HEK293 (cell line): ENCODE results near the gene PTPN9.

Experiments used
- CTCF ChIA-PET: fragments of 350-600 bp; formaldehyde crosslinking; extraction: SDS; loops from one replicate; lab custom pipeline; 2021; ENCODE audit warnings: antibody characterized with exemption; lab: Yijun Ruan, JAX
- POLR2A ChIA-PET: fragments of 300-600 bp; formaldehyde crosslinking; extraction: SDS; loops from one replicate; lab custom pipeline; 2020; ENCODE audit warnings: antibody characterized with exemption, inconsistent platforms; lab: Yijun Ruan, JAX
- H3K27ac ChIP-seq: fragments of 200-500 bp; sonication (Bioruptor generic); 2 replicates; pipeline ENCODE4 v1.5.1; 2014; ENCODE audit warnings: low read depth, low read length, control low read depth, inconsistent platforms; ENCODE audit errors: extremely low read depth
- H3K36me3 ChIP-seq, 2 experiments: fragments of 200-500 bp in 1 of 2; sonication (Bioruptor generic) in 1 of 2; 1 replicate in 1 of 2; 2 replicates in 1 of 2; pipeline ENCODE4 v1.5.1; 2014 to 2017; ENCODE audit warnings: inconsistent platforms in 2 of 2, low read length in 2 of 2; ENCODE audit not compliant: control insufficient read depth in 2 of 2, insufficient read depth in 1 of 2
- H3K4me1 ChIP-seq: fragments of 200-500 bp; sonication (Bioruptor generic); 2 replicates; pipeline ENCODE4 v1.5.1; 2014; ENCODE audit warnings: mild to moderate bottlenecking, low read length, inconsistent platforms; ENCODE audit not compliant: control insufficient read depth, insufficient read depth
- H3K4me3 ChIP-seq: 2 replicates; pipeline ENCODE4 v1.5.1; 2011; ENCODE audit warnings: low read depth, mild to moderate bottlenecking, control low read depth, low read length, moderate library complexity
- H3K9me3 ChIP-seq: fragments of 200-500 bp; sonication (Bioruptor generic); 2 replicates; pipeline ENCODE4 v1.5.1; 2014; ENCODE audit warnings: low read depth, low read length, inconsistent platforms; ENCODE audit not compliant: control insufficient read depth, insufficient read depth
- GLIS2 ChIP-seq: fragments of 450-650 bp; formaldehyde crosslinking; IDR thresholded peaks from 2 replicates; pipeline ENCODE4 v1.5.1; 2016; ENCODE audit warnings: missing biosample characterization, missing genetic modification characterization
- HOXC10 ChIP-seq: sonication (generic); formaldehyde crosslinking; IDR thresholded peaks from 2 replicates; pipeline ENCODE4 v1.8.1; 2023; ENCODE audit warnings: mild to moderate bottlenecking, missing genetic modification reagents
- KLF10 ChIP-seq: fragments of 450-650 bp; IDR thresholded peaks from 2 replicates; pipeline ENCODE4 v1.5.1; 2018; ENCODE audit warnings: missing biosample characterization, mild to moderate bottlenecking, missing genetic modification characterization
- KLF7 ChIP-seq: fragments of 450-650 bp; formaldehyde crosslinking; IDR thresholded peaks from 2 replicates; pipeline ENCODE4 v1.5.1; 2016; ENCODE audit warnings: missing biosample characterization, missing genetic modification characterization, borderline replicate concordance
- PRDM1 ChIP-seq: fragments of 450-650 bp; formaldehyde crosslinking; IDR thresholded peaks from 2 replicates; pipeline ENCODE4; 2016; ENCODE audit warnings: missing biosample characterization, missing genetic modification characterization
- WT1 ChIP-seq: fragments of 450-650 bp; formaldehyde crosslinking; IDR thresholded peaks from 2 replicates; pipeline ENCODE4 v1.5.1; 2016; ENCODE audit warnings: missing biosample characterization, missing genetic modification characterization
- ZBTB11 ChIP-seq: fragments of 450-650 bp; formaldehyde crosslinking; conservative IDR thresholded peaks from 2 replicates; pipeline ENCODE4 v1.5.1; 2016; ENCODE audit warnings: low read depth, missing biosample characterization, missing genetic modification characterization
- ZBTB21 ChIP-seq: fragments of 450-650 bp; formaldehyde crosslinking; IDR thresholded peaks from 2 replicates; pipeline ENCODE4 v1.5.1; 2017; ENCODE audit warnings: missing biosample characterization, missing genetic modification characterization
- ZNF184 ChIP-seq: fragments of 450-650 bp; IDR thresholded peaks from 2 replicates; pipeline ENCODE4 v1.5.1; 2018; ENCODE audit warnings: missing biosample characterization, mild to moderate bottlenecking, missing genetic modification characterization
- ZNF202 ChIP-seq: fragments of 450-650 bp; formaldehyde crosslinking; IDR thresholded peaks from 2 replicates; pipeline ENCODE4 v1.5.1; 2016; ENCODE audit warnings: missing biosample characterization, missing genetic modification characterization, borderline replicate concordance
- ZNF248 ChIP-seq: fragments of 450-650 bp; formaldehyde crosslinking; IDR thresholded peaks from 2 replicates; pipeline ENCODE4 v1.5.1; 2017; ENCODE audit warnings: missing biosample characterization, missing genetic modification characterization
- ZNF521 ChIP-seq: fragments of 450-650 bp; formaldehyde crosslinking; IDR thresholded peaks from 2 replicates; pipeline ENCODE4 v1.5.1; 2017; ENCODE audit warnings: missing biosample characterization, mild to moderate bottlenecking, missing genetic modification characterization
- ZNF549 ChIP-seq: fragments of 450-650 bp; IDR thresholded peaks from 2 replicates; pipeline ENCODE4 v1.5.1; 2018; ENCODE audit warnings: missing biosample characterization, missing genetic modification characterization, mild to moderate bottlenecking, inconsistent platforms, moderate library complexity
- ZNF585B ChIP-seq: fragments of 450-650 bp; formaldehyde crosslinking; IDR thresholded peaks from 2 replicates; pipeline ENCODE4 v1.5.1; 2016; ENCODE audit warnings: missing biosample characterization, missing genetic modification characterization
- ZNF707 ChIP-seq: fragments of 450-650 bp; formaldehyde crosslinking; IDR thresholded peaks from 2 replicates; pipeline ENCODE4 v1.5.1; 2016; ENCODE audit warnings: missing biosample characterization, missing genetic modification characterization
- TF ChIP-seq, protein P1 (sequence below): fragments of 450-650 bp; formaldehyde crosslinking; IDR thresholded peaks from 2 replicates; pipeline ENCODE4 v1.5.1; 2016; ENCODE audit warnings: missing biosample characterization, missing genetic modification characterization
- TF ChIP-seq, protein P2 (sequence below): sonication (generic); formaldehyde crosslinking; IDR thresholded peaks from 2 replicates; pipeline ENCODE4 v1.8.1; 2022; ENCODE audit warnings: mild to moderate bottlenecking, moderate library complexity, missing genetic modification reagents
- TF ChIP-seq, protein P3 (sequence below): fragments of 450-650 bp; formaldehyde crosslinking; IDR thresholded peaks from 2 replicates; pipeline ENCODE4 v1.5.1; 2016; ENCODE audit warnings: missing biosample characterization, missing genetic modification characterization
- TF ChIP-seq, protein P4 (sequence below): fragments of 450-650 bp; formaldehyde crosslinking; IDR thresholded peaks from 2 replicates; pipeline ENCODE4; 2016; ENCODE audit warnings: missing biosample characterization, missing genetic modification characterization

PTPN9 gene

GRCh38 chr15:75594276-75594675 lies 15.2 kb upstream of the PTPN9 start (continued):
- TF ChIP-seq ZBTB11 (tag by site-specific recombination) = no peak
- TF ChIP-seq WT1 (tag by site-specific recombination) = no peak

- Histone ChIP-seq H3K27ac (no peak overlapping the region), H3K4me1 (no peaks in the 10 kb centered on the region), H3K9me3 (no peaks in the 10 kb centered on the region), H3K4me3 (no peak overlapping the region), H3K36me3 (peaks cover 22 to 23% of the 10 kb centered on the region in 2 experiments)
- ChIA-PET POLR2A (no interaction called here), CTCF (interaction anchor here (0.5 to 1.8 kb wide), 6 partner anchors 7 to 244 kb away, joined by 3 to 6 read pairs (median 4); partner anchors contain the start of genes PTPN9 and SIN3A)
- TF ChIP-seq ZBTB21 (no peak), HOXC10 (CRISPR knock-in tag) (no peak)
Observed at GRCh38 chr15:75591655-75592364, 12.7 kb upstream of the PTPN9 start.

DNA sequence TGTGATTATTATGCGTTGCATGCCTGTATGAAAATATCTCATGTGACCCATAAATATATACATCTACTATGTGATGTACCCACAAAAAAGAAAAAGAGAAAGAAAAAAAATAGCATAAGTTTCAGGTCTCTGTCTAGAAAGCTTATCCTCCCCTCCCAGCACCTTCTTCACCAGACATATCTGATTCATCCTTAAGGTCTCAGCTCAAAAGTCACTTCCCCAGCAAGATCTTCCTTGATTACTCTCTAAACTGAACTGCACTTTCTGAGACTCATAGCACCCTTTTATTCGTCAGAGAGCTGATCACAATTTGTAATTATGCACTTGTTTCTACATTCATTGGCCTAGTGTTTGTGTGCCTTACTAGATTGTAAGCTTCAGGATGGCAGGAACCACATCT lies 11.1 kb upstream of the PTPN9 start:
- H3K9me3 ChIP-seq = no peaks in the 10 kb centered on the region
- CTCF ChIA-PET = interaction anchor here (1.7 to 1.8 kb wide), 2 partner anchors 11 to 17 kb away, joined by 4 read pairs; partner anchors contain the start of gene PTPN9
- no peak overlapping the region for H3K4me3 ChIP-seq
- TF ChIP-seq KLF7 (tag by site-specific recombination) (no peak), ZNF521 (no peak), ZNF202 (tag by site-specific recombination) (no peak), KLF10 (tag by site-specific recombination) (no peak), ZNF549 (tag by site-specific recombination) (no peak), ZNF707 (tag by site-specific recombination) (no peak), PRDM1 (tag by site-specific recombination) (no peak), GLIS2 (tag by site-specific recombination) (no peak), ZNF585B (tag by site-specific recombination) (no peak), ZNF184 (tag by site-specific recombination) (no peak), ZNF248 (tag by site-specific recombination) (no peak)
- TF ChIP-seq, protein P1, sequence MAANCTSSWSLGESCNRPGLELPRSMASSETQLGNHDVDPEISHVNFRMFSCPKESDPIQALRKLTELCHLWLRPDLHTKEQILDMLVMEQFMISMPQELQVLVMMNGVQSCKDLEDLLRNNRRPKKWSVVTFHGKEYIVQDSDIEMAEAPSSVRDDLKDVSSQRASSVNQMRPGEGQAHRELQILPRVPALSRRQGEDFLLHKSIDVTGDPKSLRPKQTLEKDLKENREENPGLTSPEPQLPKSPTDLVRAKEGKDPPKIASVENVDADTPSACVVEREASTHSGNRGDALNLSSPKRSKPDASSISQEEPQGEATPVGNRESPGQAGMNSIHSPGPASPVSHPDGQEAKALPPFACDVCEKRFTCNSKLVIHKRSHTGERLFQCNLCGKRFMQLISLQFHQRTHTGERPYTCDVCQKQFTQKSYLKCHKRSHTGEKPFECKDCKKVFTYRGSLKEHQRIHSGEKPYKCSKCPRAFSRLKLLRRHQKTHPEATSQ (tag by site-specific recombination) = no peak
- TF ChIP-seq, protein P2, sequence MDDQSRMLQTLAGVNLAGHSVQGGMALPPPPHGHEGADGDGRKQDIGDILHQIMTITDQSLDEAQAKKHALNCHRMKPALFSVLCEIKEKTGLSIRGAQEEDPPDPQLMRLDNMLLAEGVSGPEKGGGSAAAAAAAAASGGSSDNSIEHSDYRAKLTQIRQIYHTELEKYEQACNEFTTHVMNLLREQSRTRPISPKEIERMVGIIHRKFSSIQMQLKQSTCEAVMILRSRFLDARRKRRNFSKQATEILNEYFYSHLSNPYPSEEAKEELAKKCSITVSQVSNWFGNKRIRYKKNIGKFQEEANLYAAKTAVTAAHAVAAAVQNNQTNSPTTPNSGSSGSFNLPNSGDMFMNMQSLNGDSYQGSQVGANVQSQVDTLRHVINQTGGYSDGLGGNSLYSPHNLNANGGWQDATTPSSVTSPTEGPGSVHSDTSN (CRISPR knock-in tag) = no peak
- TF ChIP-seq, protein P3, sequence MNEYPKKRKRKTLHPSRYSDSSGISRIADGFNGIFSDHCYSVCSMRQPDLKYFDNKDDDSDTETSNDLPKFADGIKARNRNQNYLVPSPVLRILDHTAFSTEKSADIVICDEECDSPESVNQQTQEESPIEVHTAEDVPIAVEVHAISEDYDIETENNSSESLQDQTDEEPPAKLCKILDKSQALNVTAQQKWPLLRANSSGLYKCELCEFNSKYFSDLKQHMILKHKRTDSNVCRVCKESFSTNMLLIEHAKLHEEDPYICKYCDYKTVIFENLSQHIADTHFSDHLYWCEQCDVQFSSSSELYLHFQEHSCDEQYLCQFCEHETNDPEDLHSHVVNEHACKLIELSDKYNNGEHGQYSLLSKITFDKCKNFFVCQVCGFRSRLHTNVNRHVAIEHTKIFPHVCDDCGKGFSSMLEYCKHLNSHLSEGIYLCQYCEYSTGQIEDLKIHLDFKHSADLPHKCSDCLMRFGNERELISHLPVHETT (tag by site-specific recombination) = no peak
- TF ChIP-seq, protein P4, sequence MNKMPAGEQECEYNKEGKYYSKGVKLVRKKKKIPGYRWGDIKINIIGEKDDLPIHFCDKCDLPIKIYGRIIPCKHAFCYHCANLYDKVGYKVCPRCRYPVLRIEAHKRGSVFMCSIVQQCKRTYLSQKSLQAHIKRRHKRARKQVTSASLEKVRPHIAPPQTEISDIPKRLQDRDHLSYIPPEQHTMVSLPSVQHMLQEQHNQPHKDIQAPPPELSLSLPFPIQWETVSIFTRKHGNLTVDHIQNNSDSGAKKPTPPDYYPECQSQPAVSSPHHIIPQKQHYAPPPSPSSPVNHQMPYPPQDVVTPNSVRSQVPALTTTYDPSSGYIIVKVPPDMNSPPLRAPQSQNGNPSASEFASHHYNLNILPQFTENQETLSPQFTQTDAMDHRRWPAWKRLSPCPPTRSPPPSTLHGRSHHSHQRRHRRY (tag by site-specific recombination) = no peak
- TF ChIP-seq, all 188 proteins: peak for 0
- H3K36me3 ChIP-seq = peaks cover 7 to 10% of the 10 kb centered on the region in 2 experiments; a peak in 2 of 3 replicates
- no peak overlapping the region for H3K27ac ChIP-seq
- no peaks in the 10 kb centered on the region for H3K4me1 ChIP-seq
- POLR2A ChIA-PET = interaction anchor here (0.6 kb wide), 1 partner anchor 21 kb away, joined by 5 read pairs; no protein-coding TSS in a partner anchor
